ENCODE data around the gene CDC34. TPM values are rescaled to one million over a fixed set of nuclear protein-coding genes. Genes with fewer than 3 reads are reported as not detected.

CDC34 gene
- total RNA-seq, 4 donors from 2014 or later = 48.3 to 90.3 (median 72.9) TPM

DNA sequence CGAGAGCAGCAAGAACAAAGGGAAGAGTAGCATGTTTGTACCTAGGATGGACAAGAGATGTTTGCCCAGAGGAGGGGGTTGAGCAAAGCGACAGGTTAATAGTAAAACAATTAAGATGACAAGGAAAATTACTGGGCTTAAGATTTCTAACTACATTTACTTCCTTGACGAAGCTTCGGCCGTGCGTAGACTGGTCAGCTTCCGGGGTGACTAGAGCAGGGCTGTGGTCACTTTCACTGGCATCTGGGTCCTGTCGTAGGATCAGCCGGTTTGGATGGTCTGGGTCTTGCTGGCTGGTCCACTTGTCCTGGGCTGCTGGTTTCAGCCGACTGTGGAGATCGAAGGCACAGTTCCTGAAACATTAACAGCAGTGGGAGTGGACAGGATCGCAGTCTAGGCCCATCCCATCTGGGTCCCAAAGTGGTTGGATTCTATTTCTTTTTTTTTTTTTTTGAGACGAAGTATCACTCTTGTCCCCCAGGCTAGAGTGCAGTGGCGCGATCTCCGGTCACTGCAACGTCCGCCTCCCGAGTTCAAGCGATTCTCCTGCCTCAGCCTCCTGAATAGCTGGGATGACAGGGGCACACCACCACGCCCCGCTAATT lies 35.8 kb downstream of the CDC34 start:
- Histone ChIP-seq H3K27me3 (no peaks in the 10 kb centered on the region), H3K27ac (no peak overlapping the region), H3K4me3 (no peak overlapping the region), H3K36me3 (no peaks in the 10 kb centered on the region), H3K4me1 (peaks cover 13% of the 10 kb centered on the region), H3K9me3 (no peaks in the 10 kb centered on the region)
- TF ChIP-seq POLR2A (IDR thresholded peaks at IDR 0.05) (no peak), EP300 (IDR thresholded peaks at IDR 0.05) (no peak)
- DNase-seq (ENCODE audit: low spot score in 2 of 2) = no peak
- 87% methylated on average over 22 of the region's 22 CpGs for WGBS

DNA sequence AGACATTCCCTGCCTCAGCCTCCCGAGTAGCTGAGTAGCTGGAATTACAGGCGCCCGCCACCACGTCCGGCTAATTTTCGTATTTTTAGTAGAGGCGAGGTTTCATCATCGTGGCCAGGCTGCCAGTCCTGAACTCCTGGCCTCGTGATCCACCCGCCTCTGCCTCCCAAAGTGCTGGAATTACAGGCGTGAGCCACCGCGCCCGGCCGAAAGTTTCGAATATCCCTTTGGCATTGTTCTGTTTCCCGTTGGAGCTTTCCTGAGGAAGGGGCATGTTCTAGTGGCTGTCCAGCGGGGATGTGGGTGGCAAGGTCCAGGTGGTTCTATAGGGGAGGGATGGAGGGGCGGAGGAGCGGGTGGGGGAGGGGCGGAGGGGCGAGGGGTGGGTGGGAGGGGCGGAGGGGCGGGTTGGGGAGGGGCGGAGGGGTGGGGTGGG lies 38.7 kb downstream of the CDC34 start:
- no peaks in the 10 kb centered on the region for H3K36me3 ChIP-seq
- H3K4me3 ChIP-seq = no peak overlapping the region
- H3K4me1 ChIP-seq = peaks cover 37% of the 10 kb centered on the region
- TF ChIP-seq POLR2AphosphoS5 (IDR thresholded peaks at IDR 0.05) (no peak), POLR2A (IDR thresholded peaks at IDR 0.05) (no peak), EP300 (IDR thresholded peaks at IDR 0.05) (no peak)
- TF ChIP-seq, protein P1, sequence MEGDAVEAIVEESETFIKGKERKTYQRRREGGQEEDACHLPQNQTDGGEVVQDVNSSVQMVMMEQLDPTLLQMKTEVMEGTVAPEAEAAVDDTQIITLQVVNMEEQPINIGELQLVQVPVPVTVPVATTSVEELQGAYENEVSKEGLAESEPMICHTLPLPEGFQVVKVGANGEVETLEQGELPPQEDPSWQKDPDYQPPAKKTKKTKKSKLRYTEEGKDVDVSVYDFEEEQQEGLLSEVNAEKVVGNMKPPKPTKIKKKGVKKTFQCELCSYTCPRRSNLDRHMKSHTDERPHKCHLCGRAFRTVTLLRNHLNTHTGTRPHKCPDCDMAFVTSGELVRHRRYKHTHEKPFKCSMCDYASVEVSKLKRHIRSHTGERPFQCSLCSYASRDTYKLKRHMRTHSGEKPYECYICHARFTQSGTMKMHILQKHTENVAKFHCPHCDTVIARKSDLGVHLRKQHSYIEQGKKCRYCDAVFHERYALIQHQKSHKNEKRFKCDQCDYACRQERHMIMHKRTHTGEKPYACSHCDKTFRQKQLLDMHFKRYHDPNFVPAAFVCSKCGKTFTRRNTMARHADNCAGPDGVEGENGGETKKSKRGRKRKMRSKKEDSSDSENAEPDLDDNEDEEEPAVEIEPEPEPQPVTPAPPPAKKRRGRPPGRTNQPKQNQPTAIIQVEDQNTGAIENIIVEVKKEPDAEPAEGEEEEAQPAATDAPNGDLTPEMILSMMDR (IDR thresholded peaks at IDR 0.05) = no peak
- H3K27ac ChIP-seq = no peak overlapping the region
- no peaks in the 10 kb centered on the region for H3K27me3 ChIP-seq
- peak in 1 of 2 donors; percentile 70 for DNase-seq (ENCODE audit: low spot score in 2 of 2)
- no peaks in the 10 kb centered on the region for H3K9me3 ChIP-seq
- 83% methylated on average over 17 of the region's 25 CpGs for WGBS

DNA sequence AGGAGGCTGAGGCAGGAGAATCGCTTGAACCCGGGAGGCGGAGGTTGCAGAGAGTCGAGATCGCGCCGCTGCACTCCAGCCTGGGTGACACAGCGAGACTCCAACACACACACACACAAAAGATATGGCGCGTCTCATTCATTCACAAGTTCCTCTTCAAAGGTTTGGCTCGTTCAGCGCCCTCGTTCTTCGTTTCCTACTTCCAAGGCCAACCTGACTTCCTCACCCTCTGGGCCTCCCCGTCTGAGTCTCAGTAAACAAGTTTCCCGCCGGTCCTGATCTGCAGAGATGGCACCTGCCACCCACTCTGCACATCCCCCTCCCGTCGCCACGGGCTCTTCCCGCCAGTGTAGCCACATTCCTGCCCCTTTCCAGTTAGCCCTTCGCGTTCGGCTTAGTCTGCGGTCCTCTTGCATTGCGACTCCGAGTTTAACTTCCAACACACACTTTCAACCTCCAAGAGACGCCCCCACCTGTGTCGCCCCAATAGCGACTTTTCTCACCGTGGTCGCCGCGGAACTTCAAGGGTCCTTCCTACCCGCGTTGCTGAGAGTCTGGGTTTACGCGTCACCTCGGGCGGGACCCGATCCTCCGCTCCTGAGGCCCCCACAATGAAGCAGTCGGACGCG lies 39.5 kb downstream of the CDC34 start:
- Histone ChIP-seq H3K4me3 (peak overlapping the region; percentile 91), H3K9me3 (no peaks in the 10 kb centered on the region), H3K36me3 (no peaks in the 10 kb centered on the region), H3K27me3 (no peaks in the 10 kb centered on the region), H3K4me1 (peaks cover 45% of the 10 kb centered on the region), H3K27ac (peak overlapping the region; percentile 84)
- 3% methylated on average over 39 of the region's 45 CpGs for WGBS
- peak in 1 of 2 donors; percentile 76 for DNase-seq (ENCODE audit: low spot score in 2 of 2)
- TF ChIP-seq, protein P1 (IDR thresholded peaks at IDR 0.05) = no peak
- peak in 1 of 3 donors; percentile 11 for TF ChIP-seq POLR2AphosphoS5 (IDR thresholded peaks at IDR 0.05)

DNA sequence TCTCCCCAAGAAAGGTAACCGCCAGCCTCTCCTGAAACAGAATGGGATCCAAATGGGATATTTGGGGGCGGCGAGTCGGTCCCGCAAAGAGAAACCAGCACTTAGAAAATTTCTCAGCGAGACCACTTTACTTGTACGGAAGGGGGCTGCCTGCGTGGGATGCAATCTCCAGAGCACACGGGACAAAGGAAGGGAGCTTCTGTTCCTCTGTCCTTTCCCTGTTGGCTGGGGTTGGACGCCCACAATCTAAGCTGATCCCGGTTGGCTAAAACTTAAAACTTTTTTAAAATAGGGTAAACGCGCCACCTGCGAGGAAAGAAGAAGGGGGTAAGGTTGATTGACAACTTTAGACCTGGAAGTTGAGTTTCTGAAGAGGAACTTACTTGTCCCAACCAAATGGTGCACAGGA lies 40.0 kb downstream of the CDC34 start:
- peak overlapping the region; percentile 84 for H3K27ac ChIP-seq
- no peaks in the 10 kb centered on the region for H3K9me3 ChIP-seq
- H3K27me3 ChIP-seq = no peaks in the 10 kb centered on the region
- no peak for TF ChIP-seq EP300 (IDR thresholded peaks at IDR 0.05)
- TF ChIP-seq, protein P1 (IDR thresholded peaks at IDR 0.05) = no peak
- TF ChIP-seq POLR2A (IDR thresholded peaks at IDR 0.05) = no peak
- TF ChIP-seq POLR2AphosphoS5 (IDR thresholded peaks at IDR 0.05) = no peak
- peaks cover 50% of the 10 kb centered on the region for H3K4me1 ChIP-seq
- H3K4me3 ChIP-seq = peak overlapping the region; percentile 91
- WGBS = 0% methylated on average over 8 of the region's 14 CpGs
- peak in 1 of 2 donors; percentile 59 for DNase-seq (ENCODE audit: low spot score in 2 of 2)
- H3K36me3 ChIP-seq = no peaks in the 10 kb centered on the region

DNA sequence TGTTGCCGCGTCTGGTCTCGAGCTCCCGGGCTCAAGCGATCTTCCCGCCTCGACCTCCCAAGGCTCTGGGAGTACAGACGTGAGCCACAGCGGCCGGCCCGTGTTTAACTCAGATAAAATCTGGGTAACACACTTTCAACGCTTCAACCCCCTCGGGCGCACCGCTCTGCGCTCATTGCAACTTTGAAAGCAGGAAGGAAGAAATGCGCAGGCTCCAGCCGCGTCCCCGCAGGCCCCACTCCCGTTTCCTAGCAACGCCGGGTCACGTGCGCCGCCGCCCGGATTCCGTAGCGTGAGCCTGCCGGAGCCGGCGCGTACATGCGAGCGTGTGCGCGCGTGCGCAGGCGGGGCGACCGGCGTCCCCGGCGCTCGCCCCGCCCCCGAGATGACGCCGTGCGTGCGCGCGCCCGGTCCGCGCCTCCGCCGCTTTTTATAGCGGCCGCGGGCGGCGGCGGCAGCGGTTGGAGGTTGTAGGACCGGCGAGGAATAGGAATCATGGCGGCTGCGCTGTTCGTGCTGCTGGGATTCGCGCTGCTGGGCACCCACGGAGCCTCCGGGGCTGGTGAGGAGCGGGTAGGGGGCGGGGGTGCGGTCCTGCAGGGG lies 40.7 kb downstream of the CDC34 start, which contains the start of gene BSG:
Gene BSG, plus strand, starts transcription at position 457 of the 603 bp plus-strand sequence. Its CDS starts 39 bp downstream, at position 496.
- Histone ChIP-seq H3K9me3 (no peaks in the 10 kb centered on the region), H3K4me1 (peaks cover 56% of the 10 kb centered on the region), H3K27me3 (no peaks in the 10 kb centered on the region), H3K4me3 (peak within 1 kb of the TSS; percentile 91), H3K27ac (peak within 1 kb of the TSS; percentile 84), H3K36me3 (no peaks in the 10 kb centered on the region)
- under 1% methylated on average over 16 of the region's 79 CpGs for WGBS
- no peak for TF ChIP-seq EP300 (IDR thresholded peaks at IDR 0.05)
- TF ChIP-seq, protein P1 (IDR thresholded peaks at IDR 0.05) = no peak
- peak in 2 of 3 donors; percentile 32 to 87 for TF ChIP-seq POLR2AphosphoS5 (IDR thresholded peaks at IDR 0.05)
- TF ChIP-seq POLR2A (IDR thresholded peaks at IDR 0.05) = peak; percentile 54 to 94
- peak; percentile 99 for DNase-seq (ENCODE audit: low spot score in 2 of 2)
